ENCODE measurements around the gene ANTKMT. TPM values are rescaled to one million over a fixed set of nuclear protein-coding genes. Genes with fewer than 3 reads are reported as not detected.

ANTKMT gene
- total and polyA plus RNA-seq, 4 donors, result 13.1 to 33.0 (median 22.2) TPM

GRCh38 chr16:734208-734980, 13.4 kb downstream of the ANTKMT start:
- ATAC-seq (ENCODE audit: low FRiP score) (no peak), DNase-seq (no peak)
- Histone ChIP-seq H3K4me1 (ENCODE audit: control insufficient read depth in 1 of 2, insufficient read depth in 2 of 2, low read length in 2 of 2) (no peaks in the 10 kb centered on the region), H3K36me3 (ENCODE audit: control insufficient read depth in 1 of 2, insufficient read depth in 2 of 2, low read length in 1 of 2) (peaks cover 0 to 2% of the 10 kb centered on the region in 2 donors), H3K4me3 (ENCODE audit: low read length in 2 of 2) (no peak overlapping the region), H3K27me3 (ENCODE audit: control insufficient read depth in 1 of 2, insufficient read depth in 2 of 2, low read length in 1 of 2) (no peaks in the 10 kb centered on the region), H3K27ac (ENCODE audit: low read depth in 1 of 2, low read length in 2 of 2) (no peak overlapping the region), H3K9me3 (ENCODE audit: control insufficient read depth, low read length) (no peaks in the 10 kb centered on the region)
- 92 to 94% methylated on average over 49 of the region's 49 CpGs for WGBS, 2 donors
- intact Hi-C loops (cut with DNase I), result no loop called here

DNA sequence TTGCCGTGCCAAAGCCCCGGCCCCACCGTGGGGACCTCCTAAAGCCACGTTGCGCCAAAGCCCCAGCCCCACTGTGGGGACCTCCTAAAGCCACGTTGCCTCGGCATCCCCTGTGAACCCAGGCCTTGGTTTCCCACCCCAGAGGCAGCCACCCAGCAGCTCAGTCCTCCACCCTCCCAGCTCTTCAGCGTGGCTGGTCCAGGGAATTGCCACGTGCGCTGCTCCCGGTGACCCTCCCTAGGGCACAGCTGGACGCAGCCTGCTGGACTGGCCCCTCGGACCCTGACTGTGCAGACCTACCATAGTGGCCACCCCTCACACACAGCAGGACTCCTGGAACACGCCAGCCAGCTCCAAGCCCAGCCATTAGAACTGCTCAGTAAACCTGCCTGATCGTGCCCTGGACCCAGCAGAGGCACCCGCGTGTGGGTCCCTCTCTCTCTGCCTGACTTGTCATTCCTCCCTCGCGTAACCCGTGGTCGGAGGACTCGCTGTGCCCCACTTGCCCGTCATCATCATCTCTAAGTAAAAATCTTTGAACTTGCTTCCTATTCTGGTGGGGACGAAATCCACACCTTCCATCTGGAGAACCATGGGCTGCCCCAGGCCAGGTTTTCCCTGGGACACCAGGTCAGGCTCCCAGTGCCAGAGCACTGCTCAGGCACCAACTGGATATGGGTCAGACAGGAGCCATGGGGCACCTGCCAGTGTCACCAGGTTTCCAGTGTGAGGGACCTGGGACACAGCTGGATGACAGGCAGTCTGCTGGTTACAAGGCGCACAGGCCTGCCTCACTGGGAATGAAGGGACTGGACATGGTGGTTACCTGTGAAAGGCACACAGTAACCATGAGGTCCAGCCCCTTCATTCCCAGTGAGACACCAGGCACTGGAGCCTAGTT, 14.3 kb downstream of the ANTKMT start:
- Histone ChIP-seq H3K9me3 (ENCODE audit: control insufficient read depth, low read length) (no peaks in the 10 kb centered on the region), H3K4me3 (ENCODE audit: low read length in 2 of 2) (no peak overlapping the region), H3K36me3 (ENCODE audit: control insufficient read depth in 1 of 2, insufficient read depth in 2 of 2, low read length in 1 of 2) (peaks cover 0 to 2% of the 10 kb centered on the region in 2 donors), H3K4me1 (ENCODE audit: control insufficient read depth in 1 of 2, insufficient read depth in 2 of 2, low read length in 2 of 2) (no peaks in the 10 kb centered on the region), H3K27me3 (ENCODE audit: control insufficient read depth in 1 of 2, insufficient read depth in 2 of 2, low read length in 1 of 2) (no peaks in the 10 kb centered on the region), H3K27ac (ENCODE audit: low read depth in 1 of 2, low read length in 2 of 2) (no peak overlapping the region)
- WGBS, 2 donors, result 93% methylated on average over 25 of the region's 25 CpGs
- intact Hi-C loops (cut with DNase I), result no loop called here
- DNase-seq (no peak), ATAC-seq (ENCODE audit: low FRiP score) (no peak)

DNA sequence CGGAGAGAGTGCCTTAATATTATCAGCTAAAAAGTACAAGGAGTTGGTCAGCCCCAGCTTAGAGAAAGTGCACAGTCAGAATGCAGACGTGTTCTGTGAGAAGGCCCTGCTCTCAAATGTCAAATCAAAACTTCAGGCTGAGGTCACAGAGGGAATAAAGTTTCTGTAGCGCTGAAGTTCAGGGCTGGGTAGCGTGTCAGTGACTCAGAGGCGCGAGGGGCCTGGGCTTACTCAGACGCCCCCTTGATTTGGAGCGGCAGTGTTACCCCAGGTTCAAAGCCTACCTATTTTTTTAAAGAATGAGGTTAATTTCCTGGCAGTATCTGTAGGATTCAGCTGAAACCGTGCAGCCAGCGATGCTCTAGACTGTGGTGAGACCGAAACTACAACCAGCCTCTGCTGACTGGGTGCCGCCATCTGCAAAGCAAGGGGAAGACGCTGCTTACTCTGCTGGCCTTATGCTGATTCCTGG, 15.1 kb downstream of the ANTKMT start:
- DNase-seq (no peak), ATAC-seq (ENCODE audit: low FRiP score) (no peak)
- no peaks in the 10 kb centered on the region for H3K27me3 ChIP-seq (ENCODE audit: control insufficient read depth in 1 of 2, insufficient read depth in 2 of 2, low read length in 1 of 2)
- no peaks in the 10 kb centered on the region for H3K4me1 ChIP-seq (ENCODE audit: control insufficient read depth in 1 of 2, insufficient read depth in 2 of 2, low read length in 2 of 2)
- intact Hi-C loops (cut with DNase I), result no loop called here
- no peak overlapping the region for H3K27ac ChIP-seq (ENCODE audit: low read depth in 1 of 2, low read length in 2 of 2)
- no peak overlapping the region for H3K4me3 ChIP-seq (ENCODE audit: low read length in 2 of 2)
- peaks cover 0 to 2% of the 10 kb centered on the region in 2 donors for H3K36me3 ChIP-seq (ENCODE audit: control insufficient read depth in 1 of 2, insufficient read depth in 2 of 2, low read length in 1 of 2)
- WGBS, 2 donors, result 85 to 87% methylated on average over 13 of the region's 13 CpGs
- H3K9me3 ChIP-seq (ENCODE audit: control insufficient read depth, low read length), result no peaks in the 10 kb centered on the region

DNA sequence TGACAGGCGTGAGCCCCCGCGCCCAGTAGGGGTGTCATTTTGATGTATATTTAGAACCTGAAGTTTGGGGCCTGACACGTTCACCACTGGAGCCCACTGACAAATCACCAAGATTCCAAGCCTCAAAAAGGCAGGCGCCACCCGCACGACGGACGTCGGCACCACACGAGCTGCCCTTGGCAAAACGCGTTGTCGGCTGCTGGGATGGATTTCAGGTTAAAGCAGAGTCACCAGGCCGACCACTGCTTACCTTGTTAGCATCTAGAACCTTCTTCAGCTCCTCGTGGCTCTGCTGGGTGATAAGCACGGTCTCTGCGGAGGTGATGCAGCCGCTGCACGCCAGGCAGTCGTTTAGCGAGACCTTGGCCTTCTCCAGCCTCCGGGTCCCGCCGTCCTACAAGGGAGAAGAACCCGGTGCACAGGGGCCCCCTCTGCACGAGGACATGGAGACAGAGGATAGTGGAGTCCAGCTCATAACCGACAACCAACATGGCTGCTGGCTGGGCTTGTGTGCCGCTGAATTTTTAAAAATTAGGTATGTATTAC, 16.1 kb downstream of the ANTKMT start:
- H3K4me3 ChIP-seq (ENCODE audit: low read length in 2 of 2), result no peak overlapping the region
- H3K9me3 ChIP-seq (ENCODE audit: control insufficient read depth, low read length), result no peaks in the 10 kb centered on the region
- no peaks in the 10 kb centered on the region for H3K4me1 ChIP-seq (ENCODE audit: control insufficient read depth in 1 of 2, insufficient read depth in 2 of 2, low read length in 2 of 2)
- WGBS, 2 donors, result 93 to 95% methylated on average over 29 of the region's 29 CpGs
- DNase-seq (no peak), ATAC-seq (ENCODE audit: low FRiP score) (no peak)
- intact Hi-C loops (cut with DNase I), result no loop called here
- H3K36me3 ChIP-seq (ENCODE audit: control insufficient read depth in 1 of 2, insufficient read depth in 2 of 2, low read length in 1 of 2), result peaks cover 0 to 2% of the 10 kb centered on the region in 2 donors
- no peaks in the 10 kb centered on the region for H3K27me3 ChIP-seq (ENCODE audit: control insufficient read depth in 1 of 2, insufficient read depth in 2 of 2, low read length in 1 of 2)
- H3K27ac ChIP-seq (ENCODE audit: low read depth in 1 of 2, low read length in 2 of 2), result no peak overlapping the region

GRCh38 chr16:739560-740458, 18.9 kb downstream of the ANTKMT start:
- ATAC-seq (ENCODE audit: low FRiP score) (no peak), DNase-seq (no peak)
- no peak overlapping the region for H3K27ac ChIP-seq (ENCODE audit: low read depth in 1 of 2, low read length in 2 of 2)
- no peaks in the 10 kb centered on the region for H3K27me3 ChIP-seq (ENCODE audit: control insufficient read depth in 1 of 2, insufficient read depth in 2 of 2, low read length in 1 of 2)
- intact Hi-C loops (cut with DNase I), result loop anchor here in 1 of 2 donors (2.0 kb wide), 1 partner anchor 19 kb away; the partner anchor contains the start of gene ANTKMT
- no peaks in the 10 kb centered on the region for H3K36me3 ChIP-seq (ENCODE audit: control insufficient read depth in 1 of 2, insufficient read depth in 2 of 2, low read length in 1 of 2)
- H3K4me1 ChIP-seq (ENCODE audit: control insufficient read depth in 1 of 2, insufficient read depth in 2 of 2, low read length in 2 of 2), result no peaks in the 10 kb centered on the region
- peak overlapping the region; percentile 71 to 92 for H3K4me3 ChIP-seq (ENCODE audit: low read length in 2 of 2)
- WGBS, 2 donors, result 44 to 45% methylated on average over 37 to 38 of the region's 38 CpGs
- no peaks in the 10 kb centered on the region for H3K9me3 ChIP-seq (ENCODE audit: control insufficient read depth, low read length)

DNA sequence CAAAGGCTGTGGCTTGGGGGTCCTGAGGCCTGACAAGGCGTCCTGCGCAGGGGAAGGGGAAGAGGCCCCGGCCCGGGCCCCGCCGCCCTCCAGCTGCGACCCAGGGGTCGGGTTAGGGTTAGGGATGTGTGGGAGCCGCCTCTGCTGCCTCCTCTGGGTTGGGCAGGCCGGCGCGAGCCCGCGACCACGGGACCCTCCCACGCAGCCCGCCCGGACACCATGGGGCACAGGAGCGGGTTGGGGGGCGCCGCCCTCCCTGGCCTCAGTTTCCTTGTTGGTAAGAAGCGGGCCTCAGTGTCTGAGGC, 19.5 kb downstream of the ANTKMT start:
- H3K4me1 ChIP-seq (ENCODE audit: control insufficient read depth in 1 of 2, insufficient read depth in 2 of 2, low read length in 2 of 2), result no peaks in the 10 kb centered on the region
- peak overlapping the region; percentile 71 to 92 for H3K4me3 ChIP-seq (ENCODE audit: low read length in 2 of 2)
- H3K27me3 ChIP-seq (ENCODE audit: control insufficient read depth in 1 of 2, insufficient read depth in 2 of 2, low read length in 1 of 2), result no peaks in the 10 kb centered on the region
- DNase-seq, result no peak
- intact Hi-C loops (cut with DNase I), result loop anchor here in 1 of 2 donors (2.0 kb wide), 1 partner anchor 20 kb away; the partner anchor contains the start of gene ANTKMT
- no peak overlapping the region for H3K27ac ChIP-seq (ENCODE audit: low read depth in 1 of 2, low read length in 2 of 2)
- no peaks in the 10 kb centered on the region for H3K9me3 ChIP-seq (ENCODE audit: control insufficient read depth, low read length)
- H3K36me3 ChIP-seq (ENCODE audit: control insufficient read depth in 1 of 2, insufficient read depth in 2 of 2, low read length in 1 of 2), result no peaks in the 10 kb centered on the region
- peak; percentile 20 for ATAC-seq (ENCODE audit: low FRiP score)
- WGBS, 2 donors, result 0% methylated on average over 16 to 22 of the region's 22 CpGs

DNA sequence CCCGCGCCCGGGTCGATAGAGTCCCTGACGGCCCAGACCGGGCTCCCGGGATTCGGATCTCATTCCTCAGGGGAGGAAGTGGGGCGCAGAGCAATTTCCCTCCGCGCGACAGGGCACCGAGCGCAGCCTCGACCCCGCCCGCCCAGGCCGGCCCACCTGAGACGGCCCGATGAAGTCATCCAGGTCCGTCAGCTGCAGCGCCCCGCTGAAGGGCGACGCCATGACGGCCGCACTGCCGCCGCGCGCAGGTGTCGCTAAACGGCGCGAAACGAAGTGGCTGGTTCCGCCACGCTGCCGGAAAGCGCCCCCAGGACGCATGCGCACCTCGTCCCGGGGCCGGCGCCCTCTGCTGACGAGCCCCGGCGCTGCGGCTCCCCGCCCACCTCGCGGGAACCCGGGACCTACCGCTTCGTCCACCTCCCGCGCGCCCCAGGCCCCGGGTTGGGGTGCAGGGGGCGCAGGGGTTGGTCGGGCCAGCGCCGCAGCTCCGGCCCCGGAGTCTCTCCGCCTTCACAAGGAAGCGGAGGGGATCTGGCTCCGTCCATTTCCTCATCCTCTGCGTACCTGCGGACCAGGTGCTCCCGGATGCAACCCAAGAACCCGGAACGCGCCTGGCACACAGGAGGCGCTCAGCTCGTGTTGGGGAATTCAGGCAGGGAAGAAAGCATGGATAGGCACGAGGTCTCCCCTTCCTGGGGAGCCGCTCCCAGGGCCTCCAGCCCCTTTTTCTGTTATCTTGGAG, 20.0 kb downstream of the ANTKMT start, which contains the start of gene CIAO3:
CIAO3 (minus strand) TSS at position 234 of the 742 bp plus-strand sequence; CDS start at position 222, 12 bp downstream.
- Histone ChIP-seq H3K4me1 (ENCODE audit: control insufficient read depth in 1 of 2, insufficient read depth in 2 of 2, low read length in 2 of 2) (no peaks in the 10 kb centered on the region), H3K36me3 (ENCODE audit: control insufficient read depth in 1 of 2, insufficient read depth in 2 of 2, low read length in 1 of 2) (no peaks in the 10 kb centered on the region), H3K9me3 (ENCODE audit: control insufficient read depth, low read length) (no peaks in the 10 kb centered on the region), H3K27me3 (ENCODE audit: control insufficient read depth in 1 of 2, insufficient read depth in 2 of 2, low read length in 1 of 2) (no peaks in the 10 kb centered on the region), H3K27ac (ENCODE audit: low read depth in 1 of 2, low read length in 2 of 2) (no peak within 1 kb of the TSS), H3K4me3 (ENCODE audit: low read length in 2 of 2) (peak within 1 kb of the TSS; percentile 71 to 92)
- DNase-seq (peak; percentile 92 to 96), ATAC-seq (ENCODE audit: low FRiP score) (peak; percentile 97)
- 0 to 1% methylated on average over 66 to 79 of the region's 79 CpGs for WGBS, 2 donors
- intact Hi-C loops (cut with DNase I), result loop anchor here in 1 of 2 donors (2.0 kb wide), 1 partner anchor 20 kb away; the partner anchor contains the start of gene ANTKMT
